Large intestine (tissue), 3 donors: ENCODE data around the gene TXNDC2. TPM values are rescaled to one million over a fixed set of nuclear protein-coding genes. Genes with fewer than 3 reads are reported as not detected.
A peak's percentile ranks its signal among the peaks of the same experiment; 100 is the strongest.
"Not testable (repeated sequence)": the region's sequence is repeated elsewhere in the genome, so short reads cannot be mapped to it uniquely, and the experiment has no call there.

Experiments
- DNase-seq, 2 donors: peaks; one replicate each; pipeline versions ENCODE4 v3.0.0 to v3.0.0-alpha.2; 2013
- H3K27ac ChIP-seq: one replicate; pipeline ENCODE4 v1.5.1; 2013; ENCODE audit warnings: low read length
- H3K27me3 ChIP-seq: 2 replicates; pipeline ENCODE4 v1.6.1; 2013; ENCODE audit warnings: low read length; ENCODE audit not compliant: control insufficient read depth, insufficient read depth
- H3K36me3 ChIP-seq: 2 replicates; pipeline ENCODE4 v1.6.1; 2013; ENCODE audit warnings: low read length; ENCODE audit not compliant: control insufficient read depth, insufficient read depth
- H3K4me1 ChIP-seq: one replicate; pipeline ENCODE4 v1.6.1; 2013; ENCODE audit warnings: low read length; ENCODE audit not compliant: control insufficient read depth, insufficient read depth
- H3K4me3 ChIP-seq: one replicate; pipeline ENCODE4 v1.5.1; 2013; ENCODE audit warnings: low read length
- H3K9me3 ChIP-seq: one replicate; pipeline ENCODE4 v1.6.1; 2013; ENCODE audit warnings: mild to moderate bottlenecking, low read depth, low read length, moderate library complexity; ENCODE audit not compliant: control insufficient read depth
- WGBS: methylation state at CpG from one replicate; pipeline ENCODE4 v1.1.5; 2013; ENCODE audit warnings: low lambda C conversion rate; ENCODE audit not compliant: insufficient coverage; 5-methylcytosine and 5-hydroxymethylcytosine counted together
- polyA plus RNA-seq: library from polyadenylated mRNA; unstranded; fragments of 120-200 nt; gene quantifications from one replicate; pipeline ENCODE4 v1.2.1, GENCODE V29; 2013

TXNDC2 gene
- polyA plus RNA-seq, 1 donor, result 0.03 TPM

DNA sequence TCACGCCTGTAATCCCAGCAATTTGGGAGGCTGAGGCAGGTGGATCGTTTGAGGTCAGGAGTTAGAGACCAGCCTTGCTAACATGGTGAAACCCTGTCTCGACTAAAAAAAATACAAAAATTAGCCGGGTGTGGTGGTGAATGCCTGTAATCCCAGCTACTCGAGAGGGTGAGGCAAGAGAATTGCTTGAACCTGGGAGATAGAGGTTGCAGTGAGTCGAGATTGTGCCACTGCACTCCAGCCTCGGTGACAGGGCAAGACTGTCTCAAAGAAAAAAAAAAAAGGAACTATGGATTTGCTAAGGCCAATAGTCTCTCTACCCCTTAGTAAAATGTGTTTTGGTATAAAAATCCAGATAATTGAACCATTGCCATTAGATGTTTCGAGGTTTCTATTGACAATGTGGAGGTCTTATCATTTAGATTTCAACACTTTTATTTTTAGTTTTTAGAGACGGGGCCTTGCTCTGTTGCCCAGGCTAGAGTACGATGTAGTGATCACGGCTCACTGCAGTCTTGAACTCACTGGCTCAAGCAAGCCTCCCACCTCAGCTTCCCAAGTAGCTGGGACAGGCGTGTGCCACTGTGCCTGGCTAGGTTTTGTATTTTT lies 1.1 kb upstream of the TXNDC2 start:
- no peak for DNase-seq
- H3K9me3 ChIP-seq, result no peaks in the 10 kb centered on the region
- no peaks in the 10 kb centered on the region for H3K27me3 ChIP-seq
- no peaks in the 10 kb centered on the region for H3K4me1 ChIP-seq
- H3K4me3 ChIP-seq, result no peak overlapping the region
- 95% methylated on average over 2 of the region's 12 CpGs for WGBS
- no peaks in the 10 kb centered on the region for H3K36me3 ChIP-seq
- no peak overlapping the region for H3K27ac ChIP-seq

DNA sequence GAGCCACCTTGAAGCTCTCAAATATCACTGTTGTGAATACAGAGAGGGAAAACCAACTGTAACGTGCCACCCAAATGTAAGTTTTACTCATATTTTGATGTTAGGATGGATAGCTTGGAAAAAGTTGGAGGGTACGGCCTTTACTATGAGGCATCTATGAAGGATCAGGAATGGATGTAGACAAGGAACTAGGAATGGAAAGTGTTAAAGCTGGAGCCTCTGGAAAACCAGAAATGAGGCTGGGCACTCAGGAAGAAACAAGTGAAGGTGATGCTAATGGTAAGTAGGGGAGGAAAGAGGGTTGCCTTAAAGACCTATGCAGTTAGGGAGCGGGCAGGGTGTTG lies 204 bp downstream of the TXNDC2 start:
- Histone ChIP-seq H3K27ac (no peak overlapping the region), H3K4me1 (no peaks in the 10 kb centered on the region), H3K36me3 (no peaks in the 10 kb centered on the region), H3K4me3 (no peak overlapping the region), H3K27me3 (no peaks in the 10 kb centered on the region), H3K9me3 (no peaks in the 10 kb centered on the region)
- DNase-seq, result no peak
- 100% methylated on average over 3 of the region's 3 CpGs for WGBS

DNA sequence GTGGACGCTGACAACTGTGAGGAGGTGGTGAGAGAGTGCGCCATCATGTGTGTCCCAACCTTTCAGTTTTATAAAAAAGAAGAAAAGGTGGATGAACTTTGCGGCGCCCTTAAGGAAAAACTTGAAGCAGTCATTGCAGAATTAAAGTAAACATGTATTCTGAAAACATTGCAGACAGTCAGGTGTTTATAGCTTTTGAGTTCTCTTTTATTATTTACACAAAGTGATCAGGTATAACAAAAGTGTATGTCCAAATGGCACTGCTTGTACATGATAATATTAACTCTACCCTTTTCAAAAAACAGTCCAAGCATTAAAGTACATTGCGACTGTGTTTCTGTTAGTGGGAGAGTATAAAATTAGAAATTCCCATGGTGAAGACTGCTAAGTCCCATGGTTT lies 2.2 kb downstream of the TXNDC2 start:
- WGBS, result no CpG with 5 or more reads among the region's 5 CpGs
- H3K4me1 ChIP-seq, result no peaks in the 10 kb centered on the region
- no peaks in the 10 kb centered on the region for H3K9me3 ChIP-seq
- H3K4me3 ChIP-seq, result no peak overlapping the region
- H3K27me3 ChIP-seq, result no peaks in the 10 kb centered on the region
- no peak for DNase-seq
- H3K36me3 ChIP-seq, result no peaks in the 10 kb centered on the region
- H3K27ac ChIP-seq, result no peak overlapping the region

DNA sequence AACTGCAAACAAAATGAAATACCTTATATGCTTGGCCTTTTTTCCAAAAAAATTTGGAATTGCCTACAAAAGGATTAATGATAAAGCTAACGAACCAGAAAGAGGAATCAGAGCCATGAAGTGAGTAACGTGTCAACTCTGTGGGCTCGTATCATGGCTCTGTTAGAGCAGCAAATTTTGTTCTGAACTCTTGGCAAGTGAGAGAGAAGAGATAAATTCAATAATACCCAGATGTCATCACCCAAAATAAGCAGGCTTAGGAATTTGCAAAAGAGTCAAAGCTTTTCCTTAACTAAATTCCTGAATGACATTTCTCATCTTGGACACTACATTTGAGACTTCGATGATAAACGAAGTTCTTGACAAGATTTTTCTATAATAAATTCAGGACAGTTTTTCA lies 4.4 kb downstream of the TXNDC2 start:
- H3K4me1 ChIP-seq, result peaks cover 2% of the 10 kb centered on the region
- WGBS, result 93% methylated on average over 3 of the region's 5 CpGs
- no peak for DNase-seq
- H3K27ac ChIP-seq, result no peak overlapping the region
- no peaks in the 10 kb centered on the region for H3K9me3 ChIP-seq
- H3K27me3 ChIP-seq, result no peaks in the 10 kb centered on the region
- H3K4me3 ChIP-seq, result no peak overlapping the region
- H3K36me3 ChIP-seq, result no peaks in the 10 kb centered on the region

DNA sequence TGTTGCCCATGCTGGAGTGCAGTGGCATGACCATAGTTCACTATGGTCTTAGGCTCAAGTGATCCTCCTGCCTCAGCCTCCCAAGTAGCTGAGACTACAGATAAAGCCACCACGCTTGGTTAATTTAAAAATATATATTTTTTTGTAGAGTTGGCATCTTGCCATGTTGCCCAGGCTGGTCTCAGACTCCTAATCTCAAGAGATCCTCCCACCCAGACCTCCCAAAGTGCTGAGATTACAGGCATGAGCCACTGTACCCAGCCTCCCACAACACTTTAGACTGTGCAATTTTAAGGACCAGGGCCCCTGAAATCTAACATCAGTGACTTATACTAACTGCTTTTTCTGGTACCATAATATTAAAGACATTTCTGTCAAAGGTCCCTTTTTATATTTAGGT lies 5.2 kb downstream of the TXNDC2 start:
- Histone ChIP-seq H3K27ac (no peak overlapping the region), H3K4me1 (peaks cover 7% of the 10 kb centered on the region), H3K9me3 (no peaks in the 10 kb centered on the region), H3K27me3 (no peaks in the 10 kb centered on the region), H3K36me3 (no peaks in the 10 kb centered on the region), H3K4me3 (no peak overlapping the region)
- WGBS, result no CpG with 5 or more reads among the region's 1 CpG
- no peak for DNase-seq

DNA sequence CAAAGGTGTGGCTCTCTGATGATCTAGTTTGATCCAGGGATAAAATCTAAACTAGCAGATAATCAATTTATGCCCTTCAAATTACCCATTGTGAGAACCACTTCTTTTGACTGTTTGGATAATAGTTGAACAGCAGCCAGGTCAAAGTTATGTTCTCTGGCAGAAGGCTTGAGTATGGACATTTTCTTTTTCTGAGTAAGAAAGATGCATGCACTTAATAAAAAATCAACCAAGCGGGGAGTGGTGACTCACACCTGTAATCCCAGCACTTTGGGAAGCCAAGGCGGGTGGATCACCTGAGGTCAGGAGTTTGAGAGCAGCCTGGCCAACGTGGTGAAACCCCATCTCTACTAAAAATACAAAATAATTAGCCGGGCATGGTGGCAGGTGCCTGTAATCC lies 5.7 kb downstream of the TXNDC2 start:
- not testable (repeated sequence) for H3K4me3 ChIP-seq, DNase-seq, H3K36me3 ChIP-seq, H3K9me3 ChIP-seq, H3K27me3 ChIP-seq, H3K27ac ChIP-seq, H3K4me1 ChIP-seq
- WGBS, result no CpG with 5 or more reads among the region's 4 CpGs

DNA sequence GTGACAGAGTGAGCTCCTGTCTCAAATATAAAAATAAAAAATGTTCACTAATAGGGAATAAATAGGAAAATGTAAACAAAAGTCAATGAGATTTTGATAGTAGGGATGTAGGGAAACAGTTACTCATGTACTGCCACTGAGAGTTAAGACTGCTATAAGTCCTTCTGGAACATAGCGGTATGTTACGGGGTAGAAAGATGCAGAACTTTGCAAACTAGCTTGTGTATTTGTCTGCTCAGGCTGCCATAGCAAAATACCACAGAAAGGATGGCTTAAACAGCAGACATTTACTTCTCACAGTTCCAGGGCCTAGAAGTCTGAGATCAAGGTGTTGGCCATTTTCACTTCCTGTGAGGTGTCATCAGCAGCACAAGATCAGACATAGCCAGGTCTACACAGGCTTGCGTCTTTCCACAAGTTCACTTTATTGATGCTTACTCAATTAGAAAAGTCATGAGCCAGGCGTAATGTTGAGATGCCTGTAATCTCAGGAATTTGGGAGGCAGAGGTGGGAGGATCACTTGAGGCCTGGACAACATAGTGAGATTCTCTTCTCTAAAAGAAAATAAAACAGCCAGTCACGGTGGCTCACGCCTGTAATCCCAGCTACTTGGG lies 8.8 kb downstream of the TXNDC2 start:
- peaks cover 10% of the 10 kb centered on the region for H3K4me1 ChIP-seq
- WGBS, result no CpG with 5 or more reads among the region's 6 CpGs
- H3K4me3 ChIP-seq, result no peak overlapping the region
- DNase-seq, result no peak
- H3K36me3 ChIP-seq, result no peaks in the 10 kb centered on the region
- H3K27ac ChIP-seq, result no peak overlapping the region
- H3K9me3 ChIP-seq, result no peaks in the 10 kb centered on the region
- no peaks in the 10 kb centered on the region for H3K27me3 ChIP-seq

DNA sequence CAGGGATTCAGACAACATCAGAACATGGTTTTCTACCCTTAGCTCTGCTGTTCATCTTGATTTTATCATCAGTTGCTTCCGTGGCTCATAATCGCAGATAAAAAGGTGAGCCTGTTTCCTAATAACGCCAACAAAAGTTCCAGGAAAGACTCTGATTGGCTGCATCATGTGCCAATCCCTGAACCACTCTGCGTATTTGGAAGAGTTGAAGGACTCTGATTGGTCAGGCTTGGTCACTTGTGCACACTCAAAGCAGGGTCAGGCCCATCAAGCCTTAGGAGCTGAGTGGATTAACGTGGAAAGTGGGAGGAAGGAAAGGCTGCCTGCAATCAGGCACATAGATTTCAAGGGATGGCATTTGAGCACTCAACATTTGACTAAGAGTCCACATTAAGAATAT lies 11.4 kb downstream of the TXNDC2 start:
- DNase-seq, result no peak
- no peak overlapping the region for H3K27ac ChIP-seq
- no CpG with 5 or more reads among the region's 5 CpGs for WGBS

DNA sequence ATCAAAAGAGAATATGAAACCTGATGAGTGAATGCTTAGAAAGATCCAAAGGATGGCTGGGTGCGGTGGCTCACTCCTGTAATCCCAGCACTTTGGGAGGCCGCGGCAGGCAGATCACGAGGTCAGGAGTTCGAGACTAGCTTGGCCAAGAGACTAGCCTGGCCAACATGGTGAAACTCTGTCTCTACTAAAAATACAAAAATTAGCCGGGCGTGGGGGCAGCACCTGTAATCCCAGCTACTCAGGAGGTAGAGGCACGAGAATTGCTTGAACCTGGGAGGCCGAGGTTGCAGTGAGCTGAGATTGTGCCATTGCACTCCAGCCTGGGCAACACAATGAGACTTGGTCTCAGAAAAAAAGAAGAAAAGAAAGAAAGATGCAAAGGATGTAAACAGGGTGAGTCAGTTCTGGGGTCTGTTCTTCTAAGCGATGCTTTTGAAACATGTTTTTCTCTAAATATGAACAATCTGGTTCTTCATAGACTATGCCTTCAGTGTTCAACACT lies 12.1 kb downstream of the TXNDC2 start:
- not testable (repeated sequence) for H3K27ac ChIP-seq, H3K36me3 ChIP-seq, H3K9me3 ChIP-seq, H3K4me3 ChIP-seq, DNase-seq, H3K4me1 ChIP-seq, H3K27me3 ChIP-seq
- 80% methylated on average over 1 of the region's 10 CpGs for WGBS

More for the DNA sequence above, 11.4 kb downstream of the TXNDC2 start:
- Histone ChIP-seq H3K4me3 (no peak overlapping the region), H3K27me3 (no peaks in the 10 kb centered on the region), H3K36me3 (no peaks in the 10 kb centered on the region), H3K9me3 (no peaks in the 10 kb centered on the region), H3K4me1 (peaks cover 10% of the 10 kb centered on the region)

DNA sequence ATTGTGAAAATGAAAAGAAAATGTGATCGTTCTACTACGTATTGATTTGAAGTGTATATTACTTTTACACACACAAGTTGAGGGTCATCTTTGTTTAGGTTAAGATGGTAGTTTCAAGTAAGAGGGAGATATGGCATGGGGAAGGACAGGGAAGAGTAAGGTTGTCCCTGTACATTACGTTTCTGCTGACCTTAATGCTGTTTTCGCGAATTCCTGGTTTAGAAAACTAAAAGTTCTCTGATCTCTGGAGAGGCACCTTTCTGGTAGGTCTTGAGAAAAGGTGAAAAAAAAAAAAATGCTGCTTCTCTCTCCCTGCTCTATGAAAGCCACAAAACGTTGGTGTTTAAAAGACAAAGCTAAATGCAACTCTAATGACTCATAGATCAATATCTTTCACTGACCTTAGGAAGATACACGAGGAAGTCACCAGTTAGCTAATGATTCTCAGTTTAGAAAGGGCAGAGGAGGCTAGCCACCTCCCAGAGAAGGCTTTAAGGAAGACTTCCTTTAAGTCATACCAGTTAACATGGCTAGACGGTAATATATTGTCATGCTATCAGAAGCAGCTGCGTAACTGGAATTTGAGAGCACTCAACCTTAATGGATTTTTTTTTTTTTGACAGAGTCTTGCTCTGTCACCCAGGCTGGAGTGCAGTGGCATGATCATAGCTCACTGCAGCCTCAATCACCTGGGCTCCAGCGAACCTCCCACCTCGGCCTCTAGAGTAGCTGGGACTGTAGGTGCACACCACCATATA lies 13.2 kb downstream of the TXNDC2 start:
- no peaks in the 10 kb centered on the region for H3K27me3 ChIP-seq

More for the DNA sequence above, 13.2 kb downstream of the TXNDC2 start:
- peaks cover 10% of the 10 kb centered on the region for H3K4me1 ChIP-seq
- WGBS, result 60% methylated on average over 3 of the region's 11 CpGs
- no peaks in the 10 kb centered on the region for H3K36me3 ChIP-seq
- peak overlapping the region; percentile 64 for H3K27ac ChIP-seq
- H3K4me3 ChIP-seq, result no peak overlapping the region
- H3K9me3 ChIP-seq, result no peaks in the 10 kb centered on the region
- DNase-seq, result peak; percentile 74 to 87
